ENCODE measurements around the gene FLT4.

- TF ChIP-seq MXI1 (conservative IDR thresholded peaks at IDR 0.05; ENCODE audit: poor library complexity, severe bottlenecking) = no peak
- TF ChIP-seq CTCF (IDR thresholded peaks at IDR 0.05; ENCODE audit: poor library complexity, severe bottlenecking) = no peak
These were observed 30.9 kb downstream of the FLT4 start for GRCh38 chr5:180618487-180618828.
